HCT116 (cell line): ENCODE results near the gene HOXB3. TPM values are rescaled to one million over a fixed set of nuclear protein-coding genes. Genes with fewer than 3 reads are reported as not detected.
A peak's percentile ranks its signal among the peaks of the same experiment; 100 is the strongest.

Experiments
- ATAC-seq: fragments of 200-7000 bp; cut with Tn5 transposase; 2 replicates; pipeline ENCODE4 v1.9.1; 2020; ENCODE audit warnings: mild to moderate bottlenecking, moderate library complexity
- BruUV-seq: library from RNA; stranded (reverse); fragments of 400-500 nt; replicated peaks from 2 replicates; lab custom pipeline; 2021; lab: Mats Ljungman, UMichigan
- CTCF ChIA-PET: fragments of 300-600 bp; sonication (Branson Sonifier 250); formaldehyde crosslinking; loops from one replicate; lab custom pipeline; 2021; ENCODE audit warnings: antibody characterized with exemption; lab: Charles Lee
- POLR2A ChIA-PET: fragments of 300-600, 350-600 bp; sonication (Branson Sonifier 250); formaldehyde crosslinking; loops from one replicate; lab custom pipeline; 2021; ENCODE audit warnings: antibody characterized with exemption; lab: Charles Lee
- RAD21 ChIA-PET, 2 experiments: fragments of 300-600 bp; sonication (Branson Sonifier 250); formaldehyde crosslinking; loops; one replicate each; lab custom pipeline; 2023; ENCODE audit warnings: low total read pairs in 2 of 2; ENCODE audit not compliant: uncharacterized antibody in 2 of 2, unreplicated experiment in 2 of 2, low non-redundant PET in 1 of 2; lab: Charles Lee
- DNase-seq: peaks from one replicate; pipeline ENCODE4 v3.0.0-alpha.2; 2010; ENCODE audit warnings: low read depth, low spot score
- H2AFZ ChIP-seq: fragments of 200-600 bp; shearing (Covaris generic), sonication (generic); 2 replicates; pipeline ENCODE4 v1.6.1; 2017; ENCODE audit warnings: low read depth, mixed run types, mixed read lengths, antibody characterized with exemption, low read length; ENCODE audit not compliant: poor library complexity, severe bottlenecking
- H3K27ac ChIP-seq: 2 replicates; pipeline ENCODE4 v1.5.1; 2012; ENCODE audit warnings: low read depth, low read length
- H3K27me3 ChIP-seq: fragments of 200-600 bp; sonication (generic); 2 replicates; pipeline ENCODE4 v1.6.1; 2016; ENCODE audit warnings: mixed run types, low read length, mixed read lengths; ENCODE audit not compliant: insufficient read depth
- H3K36me3 ChIP-seq, 2 experiments: fragments of 200-500 bp in 1 of 2; fragments of 200-600 bp in 1 of 2; sonication (Bioruptor generic) in 1 of 2; sonication (generic) in 1 of 2; 2 replicates each; pipeline versions ENCODE4 v1.5.1 to v1.6.1; 2014 to 2016; ENCODE audit warnings: low read length in 2 of 2, inconsistent platforms in 1 of 2, mixed read lengths in 1 of 2, mixed run types in 1 of 2; ENCODE audit not compliant: insufficient read depth in 2 of 2, control insufficient read depth in 1 of 2
- H3K4me1 ChIP-seq, 2 experiments: fragments of 200-600 bp in 1 of 2; sonication (generic) in 1 of 2; 2 replicates each; pipeline versions ENCODE4 v1.5.1 to v1.6.1; 2012 to 2017; ENCODE audit warnings: low read length in 2 of 2, inconsistent platforms in 1 of 2, mild to moderate bottlenecking in 1 of 2, mixed read lengths in 1 of 2, mixed run types in 1 of 2, moderate library complexity in 1 of 2; ENCODE audit not compliant: insufficient read depth in 2 of 2, control insufficient read depth in 1 of 2
- H3K4me2 ChIP-seq: fragments of 200-600 bp; sonication (generic); 2 replicates; pipeline ENCODE4 v1.6.1; 2017; ENCODE audit warnings: mixed run types, low read length, mixed read lengths
- H3K4me3 ChIP-seq, 2 experiments: fragments of 200-600 bp in 1 of 2; sonication (generic) in 1 of 2; replicated peaks in 1 of 2; 2 replicates each; pipeline ENCODE4 v1.5.1; 2011 to 2016; ENCODE audit warnings: low read length in 2 of 2, control low read depth in 1 of 2, low read depth in 1 of 2, mild to moderate bottlenecking in 1 of 2, mixed read lengths in 1 of 2, mixed run types in 1 of 2
- H3K79me2 ChIP-seq: fragments of 200-600 bp; sonication (generic); 2 replicates; pipeline ENCODE4 v1.6.1; 2017; ENCODE audit warnings: mild to moderate bottlenecking, mixed run types, low read length, moderate library complexity, mixed read lengths; ENCODE audit not compliant: insufficient read depth
- H3K9ac ChIP-seq: fragments of 200-600 bp; sonication (generic); 2 replicates; pipeline ENCODE4 v1.6.1; 2016; ENCODE audit warnings: low read length, mixed read lengths
- H3K9me2 ChIP-seq: fragments of 200-600 bp; sonication (generic), shearing (Covaris generic); 2 replicates; pipeline ENCODE4 v1.6.1; 2017; ENCODE audit warnings: mixed run types, mild to moderate bottlenecking, moderate library complexity; ENCODE audit not compliant: insufficient read depth
- H3K9me3 ChIP-seq, 2 experiments: fragments of 200-500 bp in 1 of 2; fragments of 200-600 bp in 1 of 2; sonication (Bioruptor generic) in 1 of 2; sonication (generic) in 1 of 2; 2 replicates each; pipeline ENCODE4 v1.6.1; 2014 to 2017; ENCODE audit warnings: low read length in 2 of 2, mixed read lengths in 2 of 2, inconsistent platforms in 1 of 2, low read depth in 1 of 2, mild to moderate bottlenecking in 1 of 2, mixed run types in 1 of 2, moderate library complexity in 1 of 2; ENCODE audit not compliant: control insufficient read depth in 1 of 2, insufficient read depth in 1 of 2
- H4K20me1 ChIP-seq: fragments of 200-600 bp; sonication (generic), shearing (Covaris generic); 2 replicates; pipeline ENCODE4 v1.6.1; 2017; ENCODE audit warnings: mixed run types, mild to moderate bottlenecking, moderate library complexity; ENCODE audit not compliant: insufficient read depth
- ATF3 ChIP-seq: IDR thresholded peaks from 2 replicates; pipeline ENCODE4 v1.6.1; 2012
- CBX3 ChIP-seq: IDR thresholded peaks from 2 replicates; pipeline ENCODE4 v1.6.1; 2012; ENCODE audit warnings: low read depth
- CEBPB ChIP-seq: IDR thresholded peaks from 2 replicates; pipeline ENCODE4 v1.6.1; 2012; ENCODE audit warnings: low read depth
- CTCF ChIP-seq, 3 experiments: fragments of 200-600 bp in 1 of 3; sonication (generic) in 1 of 3; IDR thresholded peaks in 2 of 3; conservative IDR thresholded peaks in 1 of 3; 2 replicates each; pipeline ENCODE4 v1.5.1; 2012 to 2017; ENCODE audit warnings: low read depth in 2 of 3, low read length in 2 of 3, antibody characterized with exemption in 1 of 3, borderline replicate concordance in 1 of 3, control low read depth in 1 of 3, mild to moderate bottlenecking in 1 of 3, mixed read lengths in 1 of 3, mixed run types in 1 of 3, moderate library complexity in 1 of 3; ENCODE audit not compliant: insufficient read depth in 1 of 3
- EGR1 ChIP-seq: IDR thresholded peaks from 2 replicates; pipeline ENCODE4 v1.6.1; 2012; ENCODE audit warnings: low read depth
- ELF1 ChIP-seq: IDR thresholded peaks from 2 replicates; pipeline ENCODE4 v1.6.1; 2012; ENCODE audit warnings: low read depth, borderline replicate concordance
- EZH2phosphoT487 ChIP-seq: fragments of 200-600 bp; IDR thresholded peaks from 2 replicates; pipeline ENCODE4 v1.6.1; 2018; ENCODE audit warnings: antibody characterized with exemption, borderline replicate concordance
- MAX ChIP-seq: IDR thresholded peaks from 2 replicates; pipeline ENCODE4 v1.6.1; 2012
- POLR2A ChIP-seq: IDR thresholded peaks from 2 replicates; pipeline ENCODE4 v1.7.0; 2011; ENCODE audit warnings: borderline replicate concordance; ENCODE audit not compliant: insufficient read depth, insufficient read length; ENCODE audit errors: extremely low read depth
- POLR2AphosphoS5 ChIP-seq: IDR thresholded peaks from 2 replicates; pipeline ENCODE4 v1.6.1; 2011; ENCODE audit warnings: mild to moderate bottlenecking, low read depth, low read length, moderate library complexity
- SIN3A ChIP-seq: IDR thresholded peaks from 2 replicates; pipeline ENCODE4 v1.6.1; 2012; ENCODE audit warnings: low read depth
- SP1 ChIP-seq: IDR thresholded peaks from 2 replicates; pipeline ENCODE4 v1.6.1; 2012; ENCODE audit warnings: low read depth
- YY1 ChIP-seq: IDR thresholded peaks from 2 replicates; pipeline ENCODE4 v1.6.1; 2011; ENCODE audit warnings: low read length, low read depth, moderate library complexity, mild to moderate bottlenecking; ENCODE audit not compliant: insufficient replicate concordance; ENCODE audit errors: extremely low read depth
- ZFX ChIP-seq: fragments of 450-650 bp; IDR thresholded peaks from 2 replicates; pipeline ENCODE4 v1.6.1; 2017
- ZNF274 ChIP-seq: fragments of 200-500 bp; sonication (Bioruptor generic); IDR thresholded peaks from 2 replicates; pipeline ENCODE4 v1.6.1; 2014; ENCODE audit warnings: mild to moderate bottlenecking, low read depth, low read length, inconsistent platforms
- intact Hi-C: fragments of 100-400 bp; cut with micrococcal nuclease; formaldehyde crosslinking; loops from 2 replicates; pipeline ENCODE4 v1.10.0; 2022
- total RNA-seq: library from RNA; stranded (reverse); gene quantifications from one replicate; pipeline ENCODE4 v1.2.1, GENCODE V29; 2021; ENCODE audit not compliant: unreplicated experiment

The HOXB3 gene
- total RNA-seq, 1 experiment from 2014 or later: 19.8 TPM

- peak within 1 kb of the TSS; percentile 80 to 90 for H3K4me3 ChIP-seq
- ChIA-PET POLR2A (interaction anchor here (0.6 to 1.0 kb wide), 3 partner anchors 16 to 391 kb away, joined by 3 to 5 read pairs (median 5); partner anchors contain the start of gene HOXB9), RAD21 (interaction anchor here in 1 of 2 experiments (0.6 kb wide), 1 partner anchor 9 kb away, joined by 9 read pairs; no protein-coding TSS in a partner anchor), CTCF (interaction anchor here (0.8 to 1.6 kb wide), 8 partner anchors 8 to 585 kb away, joined by 3 to 6 read pairs (median 4); no protein-coding TSS in a partner anchor)
- DNase-seq: no peak
- intact Hi-C loops: loop anchor here (10.0 kb wide), 1 partner anchor 126 kb away; no protein-coding TSS in a partner anchor
- TF ChIP-seq EZH2phosphoT487: no peak
- no peak for TF ChIP-seq SP1
- TF ChIP-seq EGR1: no peak
- peak; percentile 97 for TF ChIP-seq ZFX
- peak; percentile 38 for TF ChIP-seq POLR2A
- peak; percentile 75 for TF ChIP-seq YY1
- no peak for TF ChIP-seq CEBPB
- TF ChIP-seq CBX3: no peak
- TF ChIP-seq POLR2AphosphoS5: peak; percentile 74
- TF ChIP-seq ZNF274: no peak
- TF ChIP-seq ATF3: no peak
- TF ChIP-seq SIN3A: no peak
- no peak for TF ChIP-seq ELF1
- no peak for TF ChIP-seq CTCF (IDR thresholded peaks at IDR 0.05 in 2 of 3, conservative IDR thresholded peaks at IDR 0.05 in 1 of 3; ENCODE audit: borderline replicate concordance in 1 of 3, insufficient read depth in 1 of 3, low read depth in 2 of 3, low read length in 2 of 3)
- no peak for TF ChIP-seq MAX
- H4K20me1 ChIP-seq: no peaks in the 10 kb centered on the region
- no peaks in the 10 kb centered on the region for H3K9me2 ChIP-seq
- H3K9ac ChIP-seq: peak within 1 kb of the TSS; percentile 97
- H2AFZ ChIP-seq: peak within 1 kb of the TSS; percentile 75
- H3K36me3 ChIP-seq: no peaks in the 10 kb centered on the region
- BruUV-seq: TSS peak; percentile 45
- no peaks in the 10 kb centered on the region for H3K9me3 ChIP-seq
- H3K79me2 ChIP-seq: peaks cover 65% of the 10 kb centered on the region
- H3K27ac ChIP-seq: peak within 1 kb of the TSS; percentile 98
- no peaks in the 10 kb centered on the region for H3K27me3 ChIP-seq
- ATAC-seq: peak; percentile 36
- H3K4me1 ChIP-seq: peaks cover 20 to 53% of the 10 kb centered on the region in 2 experiments
- peak within 1 kb of the TSS; percentile 95 for H3K4me2 ChIP-seq
Measured at GRCh38 chr17:48610282-48611211, 20.5 kb upstream of the HOXB3 start, which contains the start of gene HOXB7. Gene HOXB7 (minus strand): TSS chr17:48611017. CDS start chr17:48610918, 99 bp downstream.
